Measurements from ENCODE around the gene ZDHHC11.
"Not testable (repeated sequence)": the region's sequence is repeated elsewhere in the genome, so short reads cannot be mapped to it uniquely, and the experiment has no call there.

The ZDHHC11 gene

GRCh38 chr5:828194-828593, 22.6 kb downstream of the ZDHHC11 start:
- not testable (repeated sequence) for H3K9me3 Mint-ChIP-seq, DNase-seq, H3K27me3 Mint-ChIP-seq, ATAC-seq, H3K4me1 Mint-ChIP-seq, H3K4me3 Mint-ChIP-seq, H3K27ac Mint-ChIP-seq

GRCh38 chr5:825544-825943, 25.2 kb downstream of the ZDHHC11 start:
- H3K27ac Mint-ChIP-seq: peak overlapping the region in 1 of 2 donors; percentile 27

GRCh38 chr5:821504-821903, 29.3 kb downstream of the ZDHHC11 start:
- Mint-ChIP-seq H3K9me3 (no peaks in the 10 kb centered on the region), H3K4me3 (no peak overlapping the region), H3K4me1 (no peaks in the 10 kb centered on the region), H3K27ac (peak overlapping the region in 1 of 2 donors; percentile 74), H3K27me3 (peaks cover 7% of the 10 kb centered on the region)
- DNase-seq: no peak
- no peak for ATAC-seq

More at GRCh38 chr5:825544-825943, 25.2 kb downstream of the ZDHHC11 start:
- H3K4me3 Mint-ChIP-seq, ATAC-seq, H3K4me1 Mint-ChIP-seq, H3K27me3 Mint-ChIP-seq, DNase-seq, H3K9me3 Mint-ChIP-seq: not testable (repeated sequence)

GRCh38 chr5:820245-820644, 30.5 kb downstream of the ZDHHC11 start:
- no peak overlapping the region for H3K27ac Mint-ChIP-seq
- H3K4me1 Mint-ChIP-seq: no peaks in the 10 kb centered on the region
- peaks cover 5% of the 10 kb centered on the region for H3K27me3 Mint-ChIP-seq
- H3K4me3 Mint-ChIP-seq: no peak overlapping the region
- no peak for ATAC-seq
- no peak for DNase-seq
- no peaks in the 10 kb centered on the region for H3K9me3 Mint-ChIP-seq

GRCh38 chr5:819078-819477, 31.7 kb downstream of the ZDHHC11 start:
- DNase-seq: no peak
- H3K4me3 Mint-ChIP-seq: no peak overlapping the region
- no peak overlapping the region for H3K27ac Mint-ChIP-seq
- ATAC-seq: no peak
- no peaks in the 10 kb centered on the region for H3K27me3 Mint-ChIP-seq
- H3K9me3 Mint-ChIP-seq: no peaks in the 10 kb centered on the region
- H3K4me1 Mint-ChIP-seq: no peaks in the 10 kb centered on the region

GRCh38 chr5:816176-816575, 34.6 kb downstream of the ZDHHC11 start:
- DNase-seq (no peak), ATAC-seq (no peak)
- no peak overlapping the region for H3K27ac Mint-ChIP-seq
- H3K4me1 Mint-ChIP-seq: no peaks in the 10 kb centered on the region
- H3K27me3 Mint-ChIP-seq: no peaks in the 10 kb centered on the region
- no peak overlapping the region for H3K4me3 Mint-ChIP-seq
- H3K9me3 Mint-ChIP-seq: no peaks in the 10 kb centered on the region

- ATAC-seq (no peak), DNase-seq (no peak)
- Mint-ChIP-seq H3K27ac (no peak overlapping the region), H3K27me3 (no peaks in the 10 kb centered on the region), H3K4me1 (no peaks in the 10 kb centered on the region), H3K9me3 (no peaks in the 10 kb centered on the region), H3K4me3 (no peak overlapping the region)
These were observed 35.3 kb downstream of the ZDHHC11 start for GRCh38 chr5:815449-815848.

GRCh38 chr5:813575-813974, 37.2 kb downstream of the ZDHHC11 start:
- not testable (repeated sequence) for H3K9me3 Mint-ChIP-seq, H3K27ac Mint-ChIP-seq, DNase-seq, ATAC-seq, H3K27me3 Mint-ChIP-seq, H3K4me3 Mint-ChIP-seq, H3K4me1 Mint-ChIP-seq

- not testable (repeated sequence) for H3K9me3 Mint-ChIP-seq, H3K27ac Mint-ChIP-seq
These were observed 39.4 kb downstream of the ZDHHC11 start for GRCh38 chr5:811384-811783.

GRCh38 chr5:807719-808514, 42.9 kb downstream of the ZDHHC11 start:
- not testable (repeated sequence) for DNase-seq, H3K4me1 Mint-ChIP-seq, H3K4me3 Mint-ChIP-seq, H3K27ac Mint-ChIP-seq, H3K27me3 Mint-ChIP-seq
- peak; percentile 46 for ATAC-seq
- peaks cover 9 to 18% of the 10 kb centered on the region in 2 donors for H3K9me3 Mint-ChIP-seq

More at GRCh38 chr5:811384-811783, 39.4 kb downstream of the ZDHHC11 start:
- not testable (repeated sequence) for H3K27me3 Mint-ChIP-seq, DNase-seq, H3K4me3 Mint-ChIP-seq, H3K4me1 Mint-ChIP-seq, ATAC-seq

- Mint-ChIP-seq H3K27ac (no peak overlapping the region), H3K27me3 (peaks cover 9% of the 10 kb centered on the region)
- ATAC-seq: no peak
These were observed 49.3 kb downstream of the ZDHHC11 start for GRCh38 chr5:801472-801871.

GRCh38 chr5:801055-801454, 49.7 kb downstream of the ZDHHC11 start:
- H3K4me1 Mint-ChIP-seq, DNase-seq, H3K27ac Mint-ChIP-seq, H3K4me3 Mint-ChIP-seq, ATAC-seq, H3K27me3 Mint-ChIP-seq: not testable (repeated sequence)
- peaks cover 9 to 35% of the 10 kb centered on the region in 2 donors for H3K9me3 Mint-ChIP-seq

More at GRCh38 chr5:801472-801871, 49.3 kb downstream of the ZDHHC11 start:
- Mint-ChIP-seq H3K4me1 (no peaks in the 10 kb centered on the region), H3K4me3 (no peak overlapping the region), H3K9me3 (peaks cover 9 to 33% of the 10 kb centered on the region in 2 donors)
- DNase-seq: no peak

- not testable (repeated sequence) for H3K4me3 Mint-ChIP-seq, H3K27me3 Mint-ChIP-seq, DNase-seq, H3K27ac Mint-ChIP-seq, ATAC-seq, H3K4me1 Mint-ChIP-seq
- peaks cover 7 to 39% of the 10 kb centered on the region in 2 donors for H3K9me3 Mint-ChIP-seq
These were observed 52.2 kb downstream of the ZDHHC11 start for GRCh38 chr5:798505-799138.

- not testable (repeated sequence) for DNase-seq, ATAC-seq, H3K4me3 Mint-ChIP-seq, H3K4me1 Mint-ChIP-seq, H3K27ac Mint-ChIP-seq, H3K27me3 Mint-ChIP-seq
- H3K9me3 Mint-ChIP-seq: peaks cover 7 to 33% of the 10 kb centered on the region in 2 donors
These were observed 52.8 kb downstream of the ZDHHC11 start for GRCh38 chr5:797986-798385.

- not testable (repeated sequence) for ATAC-seq, DNase-seq, H3K27me3 Mint-ChIP-seq, H3K4me3 Mint-ChIP-seq, H3K4me1 Mint-ChIP-seq
- peak overlapping the region in 1 of 2 donors; percentile 82 for H3K27ac Mint-ChIP-seq
- peaks cover 7 to 17% of the 10 kb centered on the region in 2 donors for H3K9me3 Mint-ChIP-seq
These were observed 54.9 kb downstream of the ZDHHC11 start for GRCh38 chr5:795873-796272.

GRCh38 chr5:794948-795347, 55.8 kb downstream of the ZDHHC11 start:
- H3K27ac Mint-ChIP-seq, DNase-seq: not testable (repeated sequence)
- peaks cover 13 to 25% of the 10 kb centered on the region in 2 donors for H3K9me3 Mint-ChIP-seq

More at GRCh38 chr5:794948-795347, 55.8 kb downstream of the ZDHHC11 start:
- ATAC-seq, H3K4me1 Mint-ChIP-seq, H3K4me3 Mint-ChIP-seq: not testable (repeated sequence)
- peaks cover 15% of the 10 kb centered on the region for H3K27me3 Mint-ChIP-seq

All from stimulated activated naive CD8-positive, alpha-beta T cell treated with anti-CD3 and anti-CD28 coated beads, Interleukin-15, amount 100 ng/mL, for 72 hours (primary cell).